Measurements from ENCODE around the gene SLC29A2.

The SLC29A2 gene

GRCh38 chr11:66315498-66315885, 56.1 kb downstream of the SLC29A2 start:
- Mint-ChIP-seq H3K36me3 (ENCODE audit: low read depth) (peaks cover 4% of the 10 kb centered on the region), H3K9me3 (no peaks in the 10 kb centered on the region), H3K4me1 (ENCODE audit: low read depth) (peaks cover 25% of the 10 kb centered on the region), H3K27ac (no peak overlapping the region), H3K27me3 (ENCODE audit: low read depth) (peaks cover 7% of the 10 kb centered on the region), H3K4me3 (peak overlapping the region; percentile 5)

- Mint-ChIP-seq H3K4me3 (peak overlapping the region; percentile 5), H3K27me3 (ENCODE audit: low read depth) (peaks cover 7% of the 10 kb centered on the region), H3K9me3 (no peaks in the 10 kb centered on the region), H3K4me1 (ENCODE audit: low read depth) (peaks cover 25% of the 10 kb centered on the region), H3K36me3 (ENCODE audit: low read depth) (peaks cover 3% of the 10 kb centered on the region), H3K27ac (peak overlapping the region; percentile 34)
Observed at GRCh38 chr11:66314561-66315497, 56.7 kb downstream of the SLC29A2 start.

- no peaks in the 10 kb centered on the region for H3K9me3 Mint-ChIP-seq
- peak overlapping the region; percentile 53 for H3K4me3 Mint-ChIP-seq
- H3K27ac Mint-ChIP-seq: peak overlapping the region; percentile 41
- peaks cover 23% of the 10 kb centered on the region for H3K4me1 Mint-ChIP-seq (ENCODE audit: low read depth)
- peaks cover 3% of the 10 kb centered on the region for H3K36me3 Mint-ChIP-seq (ENCODE audit: low read depth)
- H3K27me3 Mint-ChIP-seq (ENCODE audit: low read depth): peaks cover 7% of the 10 kb centered on the region
Observed at GRCh38 chr11:66314186-66314501, 57.4 kb downstream of the SLC29A2 start.

GRCh38 chr11:66313321-66314185, 58.0 kb downstream of the SLC29A2 start:
- H3K27me3 Mint-ChIP-seq (ENCODE audit: low read depth): peaks cover 4% of the 10 kb centered on the region
- H3K9me3 Mint-ChIP-seq: no peaks in the 10 kb centered on the region
- H3K4me1 Mint-ChIP-seq (ENCODE audit: low read depth): peaks cover 18% of the 10 kb centered on the region
- peak overlapping the region; percentile 93 for H3K27ac Mint-ChIP-seq
- H3K4me3 Mint-ChIP-seq: peak overlapping the region; percentile 88
- no peaks in the 10 kb centered on the region for H3K36me3 Mint-ChIP-seq (ENCODE audit: low read depth)

GRCh38 chr11:66312549-66313320, 58.8 kb downstream of the SLC29A2 start:
- Mint-ChIP-seq H3K27ac (peak overlapping the region; percentile 93), H3K9me3 (no peaks in the 10 kb centered on the region), H3K4me3 (peak overlapping the region; percentile 88), H3K27me3 (ENCODE audit: low read depth) (peaks cover 5% of the 10 kb centered on the region), H3K4me1 (ENCODE audit: low read depth) (peaks cover 10% of the 10 kb centered on the region), H3K36me3 (ENCODE audit: low read depth) (no peaks in the 10 kb centered on the region)
